HepG2 (cell line): ENCODE measurements around the gene ABCG1. TPM values are rescaled to one million over a fixed set of nuclear protein-coding genes. Genes with fewer than 3 reads are reported as not detected.

Experiments used
- ATF2 ChIP-seq: sonication (generic); formaldehyde crosslinking; IDR thresholded peaks from 2 replicates; pipeline ENCODE4 v1.4.0; 2020; ENCODE audit warnings: missing genetic modification reagents
- FOXM1 ChIP-seq: sonication (generic); formaldehyde crosslinking; IDR thresholded peaks from 2 replicates; pipeline ENCODE4 v1.5.0; 2020; ENCODE audit warnings: missing genetic modification reagents
- FOXP1 ChIP-seq, 2 experiments: fragments of 450-650 bp in 1 of 2; IDR thresholded peaks; 2 replicates each; pipeline ENCODE4 v1.6.1; 2017 to 2018; ENCODE audit warnings: antibody characterized with exemption in 1 of 2
- NFATC3 ChIP-seq: sonication (generic); formaldehyde crosslinking; IDR thresholded peaks from 2 replicates; pipeline ENCODE4 v1.5.1; 2020; ENCODE audit warnings: mild to moderate bottlenecking, missing genetic modification reagents
- NR3C1 ChIP-seq: sonication (generic); formaldehyde crosslinking; IDR thresholded peaks from 2 replicates; pipeline ENCODE4 v1.4.0; 2020; ENCODE audit warnings: missing genetic modification reagents
- PAWR ChIP-seq: sonication (generic); formaldehyde crosslinking; IDR thresholded peaks from 2 replicates; pipeline ENCODE4 v1.4.0; 2020; ENCODE audit warnings: missing genetic modification reagents, mild to moderate bottlenecking, borderline replicate concordance
- POLR2A ChIP-seq, 2 experiments: IDR thresholded peaks; 2 replicates each; pipeline ENCODE4 v1.6.1; 2011; ENCODE audit warnings: low read depth in 2 of 2, low read length in 2 of 2, mild to moderate bottlenecking in 1 of 2, moderate library complexity in 1 of 2; ENCODE audit not compliant: insufficient read depth in 1 of 2
- RARG ChIP-seq: sonication (generic); formaldehyde crosslinking; IDR thresholded peaks from 2 replicates; pipeline ENCODE4 v1.4.0; 2020; ENCODE audit warnings: low read depth, mild to moderate bottlenecking, missing genetic modification reagents
- SALL2 ChIP-seq: sonication (generic); formaldehyde crosslinking; IDR thresholded peaks from 2 replicates; pipeline ENCODE4 v1.8.1; 2023; ENCODE audit warnings: mild to moderate bottlenecking, missing genetic modification reagents, inconsistent platforms
- SIX4 ChIP-seq: sonication (generic); formaldehyde crosslinking; IDR thresholded peaks from 2 replicates; pipeline ENCODE4 v1.4.0; 2020; ENCODE audit warnings: missing genetic modification reagents
- SKI ChIP-seq: fragments of 450-650 bp; IDR thresholded peaks from one replicate; pipeline ENCODE4 v1.6.1; 2018; ENCODE audit warnings: mild to moderate bottlenecking; ENCODE audit not compliant: partially characterized antibody
- UBTF ChIP-seq: sonication (generic); formaldehyde crosslinking; IDR thresholded peaks from 2 replicates; pipeline ENCODE4 v1.4.0; 2020; ENCODE audit warnings: mild to moderate bottlenecking, missing genetic modification reagents
- ZMYM4 ChIP-seq: sonication (generic); formaldehyde crosslinking; IDR thresholded peaks from 2 replicates; pipeline ENCODE4 v1.8.1; 2023; ENCODE audit warnings: mild to moderate bottlenecking, missing genetic modification reagents
- ZNF232 ChIP-seq: sonication (generic); formaldehyde crosslinking; IDR thresholded peaks from 2 replicates; pipeline ENCODE4 v1.4.0; 2020; ENCODE audit warnings: missing genetic modification reagents, borderline replicate concordance
- ZNF503 ChIP-seq: sonication (generic); formaldehyde crosslinking; IDR thresholded peaks from 2 replicates; pipeline ENCODE4 v1.4.0; 2020; ENCODE audit warnings: missing genetic modification reagents
- ZNF550 ChIP-seq: sonication (generic); formaldehyde crosslinking; IDR thresholded peaks from 2 replicates; pipeline ENCODE4 v1.4.0; 2020; ENCODE audit warnings: mild to moderate bottlenecking, missing genetic modification reagents, borderline replicate concordance
- ZNF644 ChIP-seq: IDR thresholded peaks from 2 replicates; pipeline ENCODE4 v1.6.1; 2016; ENCODE audit warnings: low read depth
- ZNF646 ChIP-seq: sonication (generic); formaldehyde crosslinking; IDR thresholded peaks from 2 replicates; pipeline ENCODE4 v1.9.0; 2021; ENCODE audit warnings: mild to moderate bottlenecking, missing genetic modification reagents
- ZNF746 ChIP-seq: sonication (generic); formaldehyde crosslinking; IDR thresholded peaks from 2 replicates; pipeline ENCODE4 v1.8.0; 2022; ENCODE audit warnings: mild to moderate bottlenecking, missing genetic modification reagents
- polyA plus RNA-seq, 8 experiments: library from polyadenylated mRNA; depleted of rRNA in 3 of 8; stranded (reverse) in 7 of 8; unstranded in 1 of 8; fragments of >200 nt; fragmentation: Illumina TruSeq in 4 of 8; extraction: Trizol in 4 of 8; gene quantifications; 2 replicates each; pipeline versions ENCODE4 v1.2.1 to v1.2.3, GENCODE V29; 2011 to 2016; ENCODE audit warnings: low read depth in 4 of 8, missing spikeins in 1 of 8, mixed read lengths in 1 of 8; ENCODE audit not compliant: insufficient read depth in 1 of 8
- total RNA-seq, 5 experiments: library from RNA; depleted of rRNA; stranded (reverse); fragments of >200 nt; fragmentation: Illumina TruSeq; extraction: Trizol; gene quantifications; 2 replicates each; pipeline ENCODE4 v1.2.3, GENCODE V29; 2016; ENCODE audit warnings: low read depth in 1 of 5

ABCG1 gene
- total and polyA plus RNA-seq, 2 of the 13 experiments (the other 11 are each of a cell fraction or from before 2014, with no cell fraction given): 0.04 TPM; not detected in 1

GRCh38 chr21:42315296-42315891 lies 96.5 kb downstream of the ABCG1 start, which contains the start of gene TFF3 (continued):
- TF ChIP-seq ZNF503 (CRISPR knock-in tag) (0 out of 2 replicates have a peak, but pooled peaks have one; percentile 21), ZMYM4 (CRISPR knock-in tag) (peak; percentile 45; the same call in 1 of the 2 replicates), NFATC3 (CRISPR knock-in tag) (no peak), NR3C1 (CRISPR knock-in tag) (no peak), ZNF746 (CRISPR knock-in tag) (no peak), POLR2A (IDR thresholded peaks at IDR 0.05; ENCODE audit: insufficient read depth in 1 of 2, low read depth in 2 of 2, low read length in 2 of 2) (peak; percentile 37 to 45; a peak in 1 of 4 replicates), RARG (CRISPR knock-in tag) (no peak), ZNF644 (CRISPR knock-in tag) (no peak), ATF2 (CRISPR knock-in tag) (no peak), ZNF550 (CRISPR knock-in tag) (no peak), SIX4 (no peak), ZNF232 (CRISPR knock-in tag) (no peak), SALL2 (CRISPR knock-in tag) (0 out of 2 replicates have a peak, but pooled peaks have one; percentile 49), ZNF646 (CRISPR knock-in tag) (0 out of 2 replicates have a peak, but pooled peaks have one; percentile 48), SKI (no peak), FOXP1 (IDR thresholded peaks at IDR 0.05) (no peak), FOXP1 (CRISPR knock-in tag; IDR thresholded peaks at IDR 0.05) (0 out of 2 replicates have a peak, but pooled peaks have one; percentile 15), FOXM1 (CRISPR knock-in tag) (no peak), UBTF (CRISPR knock-in tag) (peak; percentile 40), PAWR (no peak)
